ENCODE data around the gene DIP2C. TPM values are rescaled to one million over a fixed set of nuclear protein-coding genes. Genes with fewer than 3 reads are reported as not detected.

DIP2C gene
- total RNA-seq, 2 donors from 2014 or later = 9.6 to 11.9 TPM

- no peak for TF ChIP-seq CTCF (IDR thresholded peaks at IDR 0.05)
- no peak for TF ChIP-seq POLR2A (IDR thresholded peaks at IDR 0.05)
- H3K36me3 ChIP-seq (replicated peaks in 1 of 2; ENCODE audit: insufficient read depth in 1 of 2, low read depth in 2 of 2) = no peaks in the 10 kb centered on the region
- DNase-seq (no peak), ATAC-seq (no peak)
- H3K4me3 ChIP-seq = no peak overlapping the region
- intact Hi-C loops (cut with DNase I) = no loop called here
- no peaks in the 10 kb centered on the region for H3K9me3 ChIP-seq
- no peaks in the 10 kb centered on the region for H3K27me3 ChIP-seq
- H3K4me1 ChIP-seq = peaks cover 37% of the 10 kb centered on the region
- H3K27ac ChIP-seq = no peak overlapping the region
- WGBS, 2 donors = 88 to 93% methylated on average over 14 of the region's 14 CpGs
These were observed 81.8 kb downstream of the DIP2C start for GRCh38 chr10:607545-608185.

GRCh38 chr10:606762-607544 is 82.5 kb downstream of the DIP2C start:
- peaks cover 30% of the 10 kb centered on the region for H3K4me1 ChIP-seq
- H3K4me3 ChIP-seq = no peak overlapping the region
- ATAC-seq = no peak
- H3K9me3 ChIP-seq = no peaks in the 10 kb centered on the region
- TF ChIP-seq CTCF (IDR thresholded peaks at IDR 0.05) (no peak), POLR2A (IDR thresholded peaks at IDR 0.05) (no peak)
- WGBS, 2 donors = 89 to 90% methylated on average over 20 to 26 of the region's 28 CpGs
- H3K27me3 ChIP-seq = no peaks in the 10 kb centered on the region
- no peak for DNase-seq
- H3K36me3 ChIP-seq (replicated peaks in 1 of 2; ENCODE audit: insufficient read depth in 1 of 2, low read depth in 2 of 2) = no peaks in the 10 kb centered on the region
- intact Hi-C loops (cut with DNase I) = no loop called here
- H3K27ac ChIP-seq = no peak overlapping the region

- ATAC-seq (no peak), DNase-seq (no peak)
- WGBS, 2 donors = 83 to 93% methylated on average over 19 to 25 of the region's 25 CpGs
- H3K27me3 ChIP-seq = no peaks in the 10 kb centered on the region
- no peak overlapping the region for H3K27ac ChIP-seq
- H3K4me3 ChIP-seq = no peak overlapping the region
- peaks cover 30% of the 10 kb centered on the region for H3K4me1 ChIP-seq
- no peaks in the 10 kb centered on the region for H3K9me3 ChIP-seq
- intact Hi-C loops (cut with DNase I) = no loop called here
- H3K36me3 ChIP-seq (replicated peaks in 1 of 2; ENCODE audit: insufficient read depth in 1 of 2, low read depth in 2 of 2) = no peaks in the 10 kb centered on the region
- TF ChIP-seq CTCF (IDR thresholded peaks at IDR 0.05) = no peak
These were observed 83.7 kb downstream of the DIP2C start for GRCh38 chr10:605632-606325.

- no peak for DNase-seq
- TF ChIP-seq POLR2A (IDR thresholded peaks at IDR 0.05) = no peak
- no peak for TF ChIP-seq CTCF (IDR thresholded peaks at IDR 0.05)
- WGBS, 2 donors = 84 to 86% methylated on average over 21 of the region's 21 CpGs
- Histone ChIP-seq H3K4me3 (no peak overlapping the region), H3K9me3 (no peaks in the 10 kb centered on the region), H3K27ac (no peak overlapping the region), H3K36me3 (replicated peaks in 1 of 2; ENCODE audit: insufficient read depth in 1 of 2, low read depth in 2 of 2) (no peaks in the 10 kb centered on the region), H3K4me1 (peaks cover 31% of the 10 kb centered on the region), H3K27me3 (no peaks in the 10 kb centered on the region)
- ATAC-seq = no peak
- intact Hi-C loops (cut with DNase I) = no loop called here
These were observed 84.5 kb downstream of the DIP2C start for GRCh38 chr10:604716-605631.
